ENCODE measurements around the gene COQ8A. TPM values are rescaled to one million over a fixed set of nuclear protein-coding genes. Genes with fewer than 3 reads are reported as not detected.

Gene COQ8A
- polyA plus RNA-seq, 1 of the 3 experiments (the other 2 are of a cell fraction) = 11.8 TPM

- Histone ChIP-seq H3K4me2 (no peak overlapping the region), H3F3A (replicated peaks; ENCODE audit: insufficient read depth) (no peaks in the 10 kb centered on the region), H3K9me2 (no peaks in the 10 kb centered on the region), H3K27me3 (ENCODE audit: insufficient read depth) (no peaks in the 10 kb centered on the region), H2AFZ (ENCODE audit: low read depth) (no peak overlapping the region), H3K79me2 (ENCODE audit: insufficient read depth) (no peaks in the 10 kb centered on the region), H4K20me1 (ENCODE audit: insufficient read depth) (no peaks in the 10 kb centered on the region), H3K9ac (no peak overlapping the region), H3K4me3 (ENCODE audit: low read depth in 2 of 2, low read length in 1 of 2) (no peak overlapping the region), H3K4me1 (ENCODE audit: control insufficient read depth in 1 of 2, insufficient read depth in 2 of 2, low read depth in 1 of 2, low read length in 1 of 2) (no peaks in the 10 kb centered on the region; a peak in 2 of 4 replicates), H3K36me3 (replicated peaks in 1 of 2; ENCODE audit: control insufficient read depth in 1 of 2, insufficient read depth in 2 of 2, low read length in 1 of 2) (peaks cover 0 to 51% of the 10 kb centered on the region in 2 experiments), H3K27ac (ENCODE audit: low read depth in 2 of 2, low read length in 1 of 2) (no peak overlapping the region), H3K9me3 (no peaks in the 10 kb centered on the region)
- ChIA-PET POLR2A (no interaction called here), CTCF (no interaction called here)
- no peak for DNase-seq
- no peak for TF ChIP-seq CTCF (IDR thresholded peaks at IDR 0.05)
- no peak for TF ChIP-seq YY1 (IDR thresholded peaks at IDR 0.05; ENCODE audit: low read depth)
- no peak for TF ChIP-seq NRF1 (IDR thresholded peaks at IDR 0.05; ENCODE audit: low read depth, low read length)
- no peak for TF ChIP-seq RAD21 (IDR thresholded peaks at IDR 0.05; ENCODE audit: low read length)
- TF ChIP-seq CHD2 (IDR thresholded peaks at IDR 0.05; ENCODE audit: low read length, partially characterized antibody) = no peak
- TF ChIP-seq TCF12 (IDR thresholded peaks at IDR 0.05) = no peak
- no peak for TF ChIP-seq RFX5 (IDR thresholded peaks at IDR 0.05; ENCODE audit: low read length)
- TF ChIP-seq ELF1 (IDR thresholded peaks at IDR 0.05) = no peak
- no peak for TF ChIP-seq PBX3 (IDR thresholded peaks at IDR 0.05)
- no peak for TF ChIP-seq FOSL2 (IDR thresholded peaks at IDR 0.05; ENCODE audit: borderline replicate concordance, low read depth)
- TF ChIP-seq MAX (IDR thresholded peaks at IDR 0.05; ENCODE audit: low read depth) = no peak
- TF ChIP-seq USF1 (IDR thresholded peaks at IDR 0.05; ENCODE audit: borderline replicate concordance, low read depth) = no peak
- no peak for TF ChIP-seq NFIC (IDR thresholded peaks at IDR 0.05; ENCODE audit: borderline replicate concordance)
- no peak for TF ChIP-seq EP300 (IDR thresholded peaks at IDR 0.05; ENCODE audit: borderline replicate concordance in 1 of 2, low read depth in 1 of 2, low read length in 1 of 2)
- TF ChIP-seq ZBTB33 (IDR thresholded peaks at IDR 0.05; ENCODE audit: borderline replicate concordance, low read depth) = no peak
- no peak for TF ChIP-seq TEAD4 (IDR thresholded peaks at IDR 0.05; ENCODE audit: borderline replicate concordance, insufficient read depth)
- WGBS (ENCODE audit: low lambda C conversion rate) = 84% methylated on average over 2 of the region's 3 CpGs
Measured at GRCh38 chr1:226988334-226988666, 48.2 kb downstream of the COQ8A start.
